WTC11 (cell line): ENCODE data around the gene OR8S1.
"Not testable (repeated sequence)": the region's sequence is repeated elsewhere in the genome, so short reads cannot be mapped to it uniquely, and the experiment has no call there.

Experiments used
- CREB1 ChIP-seq: sonication (generic); formaldehyde crosslinking; IDR thresholded peaks from 2 replicates; pipeline ENCODE4 v1.8.0; 2023; ENCODE audit warnings: mild to moderate bottlenecking, missing genetic modification reagents
- CTCF ChIP-seq: fragments of 200-600 bp; IDR thresholded peaks from 2 replicates; pipeline ENCODE4 v1.8.0; 2022; ENCODE audit warnings: antibody characterized with exemption
- NR2C2 ChIP-seq: sonication (generic); formaldehyde crosslinking; IDR thresholded peaks from 2 replicates; pipeline ENCODE4 v1.8.0; 2022; ENCODE audit warnings: mild to moderate bottlenecking, missing genetic modification reagents
- TF ChIP-seq, protein P1 (sequence below): sonication (generic); formaldehyde crosslinking; IDR thresholded peaks from 2 replicates; pipeline ENCODE4 v1.8.1; 2023; ENCODE audit warnings: mild to moderate bottlenecking, missing genetic modification reagents, moderate library complexity

DNA sequence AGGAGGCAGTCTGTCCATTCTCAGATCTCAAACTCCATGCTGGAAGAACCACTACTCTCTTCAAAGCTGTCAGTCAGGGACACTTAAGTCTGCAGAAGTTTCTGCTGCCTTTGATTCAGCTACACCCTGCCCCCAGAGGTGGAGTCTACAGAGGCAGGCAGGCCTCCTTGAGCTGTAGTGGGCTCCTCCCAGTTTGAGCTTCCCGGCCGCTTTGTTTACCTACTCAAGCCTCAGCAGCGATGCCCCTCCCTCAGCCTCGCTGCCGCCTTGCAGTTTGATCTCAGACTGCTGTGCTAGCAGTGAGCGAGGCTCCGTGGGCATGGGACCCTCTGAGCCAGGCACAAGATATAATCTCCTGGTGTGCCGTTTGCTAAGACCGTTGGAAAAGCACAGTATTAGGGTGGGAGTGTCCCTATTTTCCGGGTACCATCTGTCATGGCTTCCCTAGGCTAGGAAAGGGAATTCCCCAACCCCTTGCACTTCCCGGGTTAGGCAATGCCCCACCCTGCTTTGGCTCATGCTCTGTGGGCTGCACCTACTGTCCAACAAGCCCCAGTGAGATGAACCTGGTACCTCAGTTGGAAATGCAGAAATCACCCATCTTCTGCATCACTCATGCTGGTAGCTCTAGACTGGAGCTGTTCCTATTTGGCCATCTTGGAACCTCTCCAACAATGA, 28.4 kb downstream of the OR8S1 start:
- TF ChIP-seq NR2C2 (CRISPR knock-in tag); CTCF; CREB1: not testable (repeated sequence)
- TF ChIP-seq, protein P1, sequence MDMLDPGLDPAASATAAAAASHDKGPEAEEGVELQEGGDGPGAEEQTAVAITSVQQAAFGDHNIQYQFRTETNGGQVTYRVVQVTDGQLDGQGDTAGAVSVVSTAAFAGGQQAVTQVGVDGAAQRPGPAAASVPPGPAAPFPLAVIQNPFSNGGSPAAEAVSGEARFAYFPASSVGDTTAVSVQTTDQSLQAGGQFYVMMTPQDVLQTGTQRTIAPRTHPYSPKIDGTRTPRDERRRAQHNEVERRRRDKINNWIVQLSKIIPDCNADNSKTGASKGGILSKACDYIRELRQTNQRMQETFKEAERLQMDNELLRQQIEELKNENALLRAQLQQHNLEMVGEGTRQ = not testable (repeated sequence)
